Ectodermal cell (in vitro differentiated cells): ENCODE results near the gene TBXA2R.

Experiments
- H3K27ac ChIP-seq: 2 replicates; pipeline ENCODE4 v1.7.0; 2013; ENCODE audit warnings: mild to moderate bottlenecking, low read depth, low read length; ENCODE audit not compliant: insufficient read depth, poor library complexity, severe bottlenecking
- H3K27me3 ChIP-seq: 2 replicates; pipeline ENCODE4 v1.7.0; 2013; ENCODE audit warnings: mild to moderate bottlenecking, low read length; ENCODE audit not compliant: insufficient read depth, control insufficient read depth, poor library complexity, severe bottlenecking
- H3K36me3 ChIP-seq: one replicate; pipeline ENCODE4 v1.7.0; 2013; ENCODE audit warnings: low read length; ENCODE audit not compliant: control insufficient read depth, insufficient read depth
- H3K4me1 ChIP-seq: one replicate; pipeline ENCODE4 v1.7.0; 2013; ENCODE audit warnings: low read length; ENCODE audit not compliant: control insufficient read depth, insufficient read depth
- H3K4me3 ChIP-seq: 2 replicates; pipeline ENCODE4 v1.7.0; 2013; ENCODE audit warnings: low read depth, low read length, control low read depth; ENCODE audit not compliant: insufficient read depth
- H3K9me3 ChIP-seq: 2 replicates; pipeline ENCODE4 v1.7.0; 2013; ENCODE audit warnings: mild to moderate bottlenecking, low read length, moderate library complexity; ENCODE audit not compliant: control insufficient read depth
- WGBS, 2 experiments: methylation state at CpG; one replicate each; pipeline ENCODE4 v1.1.7; 2013; ENCODE audit warnings: missing lambda C conversion rate in 2 of 2; 5-methylcytosine and 5-hydroxymethylcytosine counted together

Gene TBXA2R

GRCh38 chr19:3639479-3639878, 32.8 kb upstream of the TBXA2R start:
- Histone ChIP-seq H3K27ac (no peak overlapping the region), H3K27me3 (no peaks in the 10 kb centered on the region), H3K4me1 (no peaks in the 10 kb centered on the region), H3K9me3 (no peaks in the 10 kb centered on the region), H3K4me3 (no peak overlapping the region), H3K36me3 (peaks cover 11% of the 10 kb centered on the region)
- 94 to 95% methylated on average over 13 of the region's 13 CpGs for WGBS, 2 experiments

- Histone ChIP-seq H3K36me3 (peaks cover 11% of the 10 kb centered on the region), H3K9me3 (no peaks in the 10 kb centered on the region), H3K4me3 (no peak overlapping the region), H3K4me1 (no peaks in the 10 kb centered on the region), H3K27me3 (no peaks in the 10 kb centered on the region), H3K27ac (no peak overlapping the region)
- 96 to 97% methylated on average over 55 of the region's 55 CpGs for WGBS, 2 experiments
Observed at GRCh38 chr19:3638208-3639193, 31.8 kb upstream of the TBXA2R start.

GRCh38 chr19:3637621-3638020, 30.9 kb upstream of the TBXA2R start:
- H3K27me3 ChIP-seq: no peaks in the 10 kb centered on the region
- no peak overlapping the region for H3K27ac ChIP-seq
- H3K4me1 ChIP-seq: no peaks in the 10 kb centered on the region
- 96% methylated on average over 23 of the region's 23 CpGs for WGBS, 2 experiments
- H3K4me3 ChIP-seq: no peak overlapping the region
- H3K9me3 ChIP-seq: no peaks in the 10 kb centered on the region
- H3K36me3 ChIP-seq: peaks cover 11% of the 10 kb centered on the region

GRCh38 chr19:3636962-3637361, 30.3 kb upstream of the TBXA2R start:
- Histone ChIP-seq H3K27ac (no peak overlapping the region), H3K27me3 (no peaks in the 10 kb centered on the region), H3K4me1 (no peaks in the 10 kb centered on the region), H3K36me3 (peaks cover 9% of the 10 kb centered on the region), H3K9me3 (no peaks in the 10 kb centered on the region), H3K4me3 (no peak overlapping the region)
- WGBS, 2 experiments: 95% methylated on average over 20 of the region's 20 CpGs

GRCh38 chr19:3636506-3636905, 29.8 kb upstream of the TBXA2R start:
- no peak overlapping the region for H3K4me3 ChIP-seq
- WGBS, 2 experiments: 91% methylated on average over 20 of the region's 20 CpGs
- H3K36me3 ChIP-seq: peaks cover 7% of the 10 kb centered on the region
- no peaks in the 10 kb centered on the region for H3K4me1 ChIP-seq
- no peak overlapping the region for H3K27ac ChIP-seq
- H3K27me3 ChIP-seq: no peaks in the 10 kb centered on the region
- no peaks in the 10 kb centered on the region for H3K9me3 ChIP-seq

GRCh38 chr19:3634496-3635045, 27.9 kb upstream of the TBXA2R start:
- Histone ChIP-seq H3K27me3 (no peaks in the 10 kb centered on the region), H3K4me1 (no peaks in the 10 kb centered on the region), H3K27ac (no peak overlapping the region), H3K9me3 (no peaks in the 10 kb centered on the region), H3K36me3 (peaks cover 4% of the 10 kb centered on the region), H3K4me3 (no peak overlapping the region)
- 94 to 95% methylated on average over 19 of the region's 19 CpGs for WGBS, 2 experiments

GRCh38 chr19:3633559-3633988, 26.9 kb upstream of the TBXA2R start:
- Histone ChIP-seq H3K36me3 (no peaks in the 10 kb centered on the region), H3K27me3 (no peaks in the 10 kb centered on the region), H3K9me3 (no peaks in the 10 kb centered on the region), H3K27ac (no peak overlapping the region), H3K4me3 (no peak overlapping the region), H3K4me1 (no peaks in the 10 kb centered on the region)
- 93 to 97% methylated on average over 22 of the region's 22 CpGs for WGBS, 2 experiments

GRCh38 chr19:3632739-3633558, 26.3 kb upstream of the TBXA2R start:
- WGBS, 2 experiments: 96% methylated on average over 50 of the region's 50 CpGs

GRCh38 chr19:3632098-3632497, 25.4 kb upstream of the TBXA2R start:
- no peak overlapping the region for H3K27ac ChIP-seq
- no peaks in the 10 kb centered on the region for H3K4me1 ChIP-seq
- no peaks in the 10 kb centered on the region for H3K27me3 ChIP-seq
- no peak overlapping the region for H3K4me3 ChIP-seq
- no peaks in the 10 kb centered on the region for H3K9me3 ChIP-seq
- WGBS, 2 experiments: 92 to 94% methylated on average over 16 of the region's 16 CpGs
- no peaks in the 10 kb centered on the region for H3K36me3 ChIP-seq

More at GRCh38 chr19:3632739-3633558, 26.3 kb upstream of the TBXA2R start:
- H3K4me3 ChIP-seq: no peak overlapping the region
- H3K27me3 ChIP-seq: no peaks in the 10 kb centered on the region
- no peaks in the 10 kb centered on the region for H3K36me3 ChIP-seq
- no peaks in the 10 kb centered on the region for H3K9me3 ChIP-seq
- H3K4me1 ChIP-seq: no peaks in the 10 kb centered on the region
- H3K27ac ChIP-seq: no peak overlapping the region
